DND-41 (cell line): ENCODE data around the gene LRP6.

Source experiments
- ATAC-seq: fragments of 200-7000 bp; cut with Tn5 transposase; 3 replicates; pipeline ENCODE4 v1.9.1; 2021; ENCODE audit warnings: low read depth; ENCODE audit not compliant: insufficient read depth
- DNase-seq: peaks from one replicate; pipeline ENCODE4 v3.0.0-alpha.2; 2020
- H2AFZ ChIP-seq: 2 replicates; pipeline ENCODE4 v1.6.0; 2012; ENCODE audit warnings: low read depth, low read length
- H3K27ac ChIP-seq: 2 replicates; pipeline ENCODE4 v1.5.1; 2012; ENCODE audit warnings: low read length, inconsistent platforms
- H3K27me3 ChIP-seq: fragments of 200-600 bp; sonication (generic); 2 replicates; pipeline ENCODE4 v1.6.0; 2012; ENCODE audit warnings: low read length, mild to moderate bottlenecking, inconsistent platforms; ENCODE audit not compliant: insufficient read depth, poor library complexity
- H3K36me3 ChIP-seq: 2 replicates; pipeline ENCODE4 v1.5.1; 2012; ENCODE audit warnings: low read length, inconsistent platforms; ENCODE audit not compliant: insufficient read depth
- H3K4me1 ChIP-seq: 2 replicates; pipeline ENCODE4 v1.5.1; 2012; ENCODE audit warnings: mild to moderate bottlenecking, low read length; ENCODE audit not compliant: insufficient read depth
- H3K4me2 ChIP-seq: 2 replicates; pipeline ENCODE4 v1.6.0; 2012; ENCODE audit warnings: mild to moderate bottlenecking, moderate library complexity, low read length, inconsistent platforms; ENCODE audit not compliant: insufficient read depth
- H3K4me3 ChIP-seq, 2 experiments: fragments of 200-600 bp in 1 of 2; shearing (Covaris generic) in 1 of 2; 2 replicates each; pipeline ENCODE4 v1.5.1; 2012 to 2016; ENCODE audit warnings: inconsistent platforms in 2 of 2, low read length in 2 of 2, mild to moderate bottlenecking in 2 of 2, low read depth in 1 of 2, moderate library complexity in 1 of 2
- H3K79me2 ChIP-seq: 2 replicates; pipeline ENCODE4 v1.6.0; 2012; ENCODE audit warnings: low read length, inconsistent platforms; ENCODE audit not compliant: insufficient read depth
- H3K9ac ChIP-seq: 2 replicates; pipeline ENCODE4 v1.6.0; 2012; ENCODE audit warnings: low read depth, mild to moderate bottlenecking, inconsistent platforms, low read length, moderate library complexity
- H3K9me3 ChIP-seq: 2 replicates; pipeline ENCODE4 v1.5.1; 2012; ENCODE audit warnings: low read length, moderate library complexity, mild to moderate bottlenecking, inconsistent platforms; ENCODE audit not compliant: insufficient read depth, severe bottlenecking
- H4K20me1 ChIP-seq: 2 replicates; pipeline ENCODE4 v1.6.0; 2012; ENCODE audit warnings: low read length; ENCODE audit not compliant: insufficient read depth
- CTCF ChIP-seq: IDR thresholded peaks from 2 replicates; pipeline ENCODE4 v1.5.1; 2012; ENCODE audit warnings: borderline replicate concordance, low read length, moderate library complexity, mild to moderate bottlenecking; ENCODE audit not compliant: poor library complexity, severe bottlenecking; ENCODE audit errors: extremely low read depth
- EZH2 ChIP-seq: IDR thresholded peaks from 3 replicates; pipeline ENCODE4 v1.6.1; 2012; ENCODE audit warnings: borderline replicate concordance, low read depth, mild to moderate bottlenecking, moderate library complexity, low read length, inconsistent platforms; ENCODE audit not compliant: severe bottlenecking

Gene LRP6

DNA sequence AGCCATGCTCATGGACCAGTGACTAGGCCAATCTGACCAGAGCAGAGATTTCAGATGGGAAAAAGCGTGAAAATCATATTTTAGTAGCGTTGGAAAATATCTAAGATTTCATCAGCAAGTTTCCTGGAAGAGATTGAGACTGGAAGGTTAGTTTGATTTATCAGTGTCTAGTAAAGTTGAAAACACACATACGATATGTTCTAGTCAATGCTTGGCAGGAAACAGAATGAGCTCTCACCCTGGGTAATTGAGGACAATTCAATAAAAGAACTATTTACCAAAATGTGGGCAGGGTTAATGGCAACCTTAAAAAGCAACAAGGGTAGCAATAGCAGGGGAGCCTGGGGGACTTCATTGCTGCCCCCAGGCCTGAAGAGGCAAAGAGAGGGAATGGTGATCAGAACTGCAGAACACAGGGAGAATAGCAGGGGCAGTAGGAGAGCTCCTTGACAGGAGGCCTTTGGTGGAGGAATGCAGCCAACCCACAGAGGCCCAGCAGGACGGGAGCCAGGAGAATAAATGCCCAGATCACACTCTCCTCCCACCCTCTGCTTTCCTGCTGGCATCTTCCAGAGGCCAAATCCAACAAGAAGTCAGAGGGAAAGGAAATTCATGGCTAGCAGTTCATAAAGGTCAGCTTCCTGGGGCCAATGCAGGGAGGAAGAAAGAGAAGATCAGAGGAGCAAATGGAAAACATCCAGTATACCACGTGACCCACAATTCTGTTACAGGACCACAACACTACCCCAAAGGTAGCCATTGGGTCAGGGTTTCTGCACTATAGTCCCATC is 27.6 kb upstream of the LRP6 start:
- Histone ChIP-seq H3K79me2 (no peaks in the 10 kb centered on the region), H3K9me3 (no peaks in the 10 kb centered on the region), H3K4me3 (no peak overlapping the region), H4K20me1 (no peaks in the 10 kb centered on the region), H3K27me3 (no peaks in the 10 kb centered on the region), H3K4me2 (no peak overlapping the region), H3K9ac (no peak overlapping the region), H3K4me1 (no peaks in the 10 kb centered on the region), H2AFZ (no peak overlapping the region), H3K36me3 (no peaks in the 10 kb centered on the region), H3K27ac (no peak overlapping the region)
- ATAC-seq (no peak), DNase-seq (no peak)
- TF ChIP-seq EZH2 (no peak), CTCF (no peak)

GRCh38 chr12:12290206-12290605 is 23.4 kb upstream of the LRP6 start:
- no peak overlapping the region for H3K27ac ChIP-seq
- H3K4me3 ChIP-seq, result no peak overlapping the region
- H3K4me2 ChIP-seq, result no peak overlapping the region
- H3K36me3 ChIP-seq, result no peaks in the 10 kb centered on the region
- no peaks in the 10 kb centered on the region for H3K4me1 ChIP-seq
- no peaks in the 10 kb centered on the region for H3K79me2 ChIP-seq
- no peak overlapping the region for H2AFZ ChIP-seq
- TF ChIP-seq CTCF (no peak), EZH2 (no peak)
- no peak overlapping the region for H3K9ac ChIP-seq
- DNase-seq, result no peak
- no peaks in the 10 kb centered on the region for H3K27me3 ChIP-seq
- H3K9me3 ChIP-seq, result no peaks in the 10 kb centered on the region
- no peak for ATAC-seq
- H4K20me1 ChIP-seq, result no peaks in the 10 kb centered on the region

- H3K79me2 ChIP-seq, result no peaks in the 10 kb centered on the region
- H3K9me3 ChIP-seq, result no peaks in the 10 kb centered on the region
- H3K4me3 ChIP-seq, result no peak overlapping the region
- no peaks in the 10 kb centered on the region for H3K4me1 ChIP-seq
- H3K27ac ChIP-seq, result no peak overlapping the region
- no peaks in the 10 kb centered on the region for H3K36me3 ChIP-seq
- no peak overlapping the region for H3K9ac ChIP-seq
- no peak overlapping the region for H2AFZ ChIP-seq
- DNase-seq, result no peak
- no peak overlapping the region for H3K4me2 ChIP-seq
- TF ChIP-seq EZH2 (no peak), CTCF (no peak)
- peaks cover 8% of the 10 kb centered on the region for H3K27me3 ChIP-seq
- no peaks in the 10 kb centered on the region for H4K20me1 ChIP-seq
- no peak for ATAC-seq
Observed at GRCh38 chr12:12286441-12286840, 19.6 kb upstream of the LRP6 start.
